Heart right ventricle (tissue), 16 donors: ENCODE results near the gene DBF4. TPM values are rescaled to one million over a fixed set of nuclear protein-coding genes. Genes with fewer than 3 reads are reported as not detected.

Source experiments
- ATAC-seq, 8 donors: fragments of 200-7000 bp; cut with Tn5 transposase; one replicate each; pipeline ENCODE4 v1.9.1; 2020; ENCODE audit warnings: mild to moderate bottlenecking in 8 of 8, moderate library complexity in 8 of 8, moderate number of reproducible peaks in 1 of 8
- DNase-seq, 2 donors: peaks; one replicate each; pipeline ENCODE4 v3.0.0-alpha.2; 2020
- H3K27ac ChIP-seq, 10 donors: fragments of 200-600 bp; sonication (generic) in 2 of 10; one replicate each; pipeline versions ENCODE4 v1.5.0 to v1.8.0; 2020 to 2022; ENCODE audit warnings: mild to moderate bottlenecking in 3 of 10
- H3K27me3 ChIP-seq, 7 donors: fragments of 200-600 bp; one replicate each; pipeline ENCODE4 v1.8.0; 2021 to 2022; ENCODE audit warnings: mild to moderate bottlenecking in 2 of 7
- H3K36me3 ChIP-seq, 9 donors: fragments of 200-600 bp; sonication (generic) in 1 of 9; one replicate each; pipeline versions ENCODE4 v1.5.0 to v1.8.0; 2020 to 2022; ENCODE audit warnings: mild to moderate bottlenecking in 2 of 9
- H3K4me1 ChIP-seq, 9 donors: fragments of 200-600 bp; sonication (generic) in 1 of 9; one replicate each; pipeline versions ENCODE4 v1.5.0 to v1.8.0; 2020 to 2022; ENCODE audit warnings: mild to moderate bottlenecking in 4 of 9
- H3K4me3 ChIP-seq, 10 donors: fragments of 200-600 bp; sonication (generic) in 2 of 10; one replicate each; pipeline versions ENCODE4 v1.5.0 to v1.8.0; 2020 to 2022; ENCODE audit warnings: mild to moderate bottlenecking in 7 of 10, moderate library complexity in 2 of 10
- H3K9me3 ChIP-seq, 11 donors: fragments of 200-600 bp in 10 of 11; sonication (generic) in 2 of 11; one replicate each; pipeline versions ENCODE4 v1.5.0 to v1.8.0; 2013 to 2022; ENCODE audit warnings: mild to moderate bottlenecking in 2 of 11, control low read depth in 1 of 11, moderate library complexity in 1 of 11
- WGBS, 2 donors: extraction: QIAGEN DNeasy Blood & Tissue Kit; methylation state at CpG; one replicate each; pipeline ENCODE4 v1.1.7; 2013; ENCODE audit warnings: inconsistent platforms in 1 of 2; 5-methylcytosine and 5-hydroxymethylcytosine counted together
- intact Hi-C, 10 donors: fragments of 100-400 bp; cut with DNase I; formaldehyde crosslinking; loops; one replicate each; pipeline versions ENCODE4 v1.11.1 to v1.14.2; 2022
- polyA plus RNA-seq, 2 donors: library from polyadenylated mRNA; stranded (reverse); fragments of 200-250 nt; gene quantifications; one replicate each; pipeline ENCODE4 v1.2.3, GENCODE V29; 2013
- total RNA-seq, 10 donors: library from RNA; stranded (reverse); fragmentation: NEBNext Ultra II Directional in 3 of 10; extraction: Animal tissue kit (Norgen Biotek cat#: 25700) in 3 of 10; gene quantifications; one replicate each; pipeline versions ENCODE4 v1.2.1 to v1.2.4, GENCODE V29; 2021 to 2023
- TF ChIP-seq, protein P1 (sequence below), 9 donors: fragments of 200-600 bp; sonication (generic) in 2 of 9; IDR thresholded peaks; one replicate each; pipeline versions ENCODE4 v1.5.0 to v1.8.0; 2021 to 2022; ENCODE audit warnings: antibody characterized with exemption in 9 of 9, mild to moderate bottlenecking in 5 of 9, moderate library complexity in 1 of 9
- donor health status: Arrhythmogenic right ventricular cardiomyopathy.
- donor health status: ischemic (EF 13 %, LVEDD 7.1; RV severe dilation, severe dysfunction).
- donor health status: healthy with polysubstance abuse.
- donor health status: DM: no; HTN: yes; CAD: no.
- donor health status: DM: no; HTN: no; CAD: no.
- donor health status: ischemic (EF 25% LVEDD 6.9; RV normal size, moderate dysfunction).
- donor health status: ischemic (EF 25% LVEDD 5.7; RV mildly dilated, moderate dysfunction).
- donor health status: healthy.
- donor health status: DM: yes; HTN: yes; CAD: no.
- donor health status: Ischemic cardiomyopathy.
- donor health status: ischemic (EF 35%, LVEDD 5.7; RV mildly dilated, moderate dysfunction).
- donor health status: nonischemic (EF 11% LVEDD 7.7; RV severe dilation, severe dysfunction).
- donor health status: DM: yes; HTN: yes; CAD: no.
- donor health status: PGD.
- donor health status: ischemic (EF 29% LVEDD 5.4; RV normal size, mild dysfunction).
- donor health status: nonischemic (EF 23%, LVEDD 6.1; RV moderate dilation, normal function).

DBF4 gene
- total and polyA plus RNA-seq, 12 donors: 1.2 to 5.2 (median 1.9) TPM

- H3K4me3 ChIP-seq: peak overlapping the region; percentile 52 to 93 (median 78)
- no peaks in the 10 kb centered on the region for H3K9me3 ChIP-seq
- ATAC-seq: no peak
- H3K4me1 ChIP-seq: peaks cover 0 to 19% (median 11%) of the 10 kb centered on the region in 9 donors
- DNase-seq: no peak
- H3K27ac ChIP-seq: peak overlapping the region in 5 of 10 donors; percentile 6 to 44 (median 13)
- peaks cover 0 to 26% (median 0%) of the 10 kb centered on the region in 7 donors for H3K27me3 ChIP-seq
- intact Hi-C loops: loop anchor here in 1 of 10 donors (10.0 kb wide), 1 partner anchor 181 kb away; no protein-coding TSS in a partner anchor
- 10% methylated on average over 9 of the region's 9 CpGs for WGBS, 2 donors
- no peaks in the 10 kb centered on the region for H3K36me3 ChIP-seq
- TF ChIP-seq, protein P1, sequence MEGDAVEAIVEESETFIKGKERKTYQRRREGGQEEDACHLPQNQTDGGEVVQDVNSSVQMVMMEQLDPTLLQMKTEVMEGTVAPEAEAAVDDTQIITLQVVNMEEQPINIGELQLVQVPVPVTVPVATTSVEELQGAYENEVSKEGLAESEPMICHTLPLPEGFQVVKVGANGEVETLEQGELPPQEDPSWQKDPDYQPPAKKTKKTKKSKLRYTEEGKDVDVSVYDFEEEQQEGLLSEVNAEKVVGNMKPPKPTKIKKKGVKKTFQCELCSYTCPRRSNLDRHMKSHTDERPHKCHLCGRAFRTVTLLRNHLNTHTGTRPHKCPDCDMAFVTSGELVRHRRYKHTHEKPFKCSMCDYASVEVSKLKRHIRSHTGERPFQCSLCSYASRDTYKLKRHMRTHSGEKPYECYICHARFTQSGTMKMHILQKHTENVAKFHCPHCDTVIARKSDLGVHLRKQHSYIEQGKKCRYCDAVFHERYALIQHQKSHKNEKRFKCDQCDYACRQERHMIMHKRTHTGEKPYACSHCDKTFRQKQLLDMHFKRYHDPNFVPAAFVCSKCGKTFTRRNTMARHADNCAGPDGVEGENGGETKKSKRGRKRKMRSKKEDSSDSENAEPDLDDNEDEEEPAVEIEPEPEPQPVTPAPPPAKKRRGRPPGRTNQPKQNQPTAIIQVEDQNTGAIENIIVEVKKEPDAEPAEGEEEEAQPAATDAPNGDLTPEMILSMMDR (IDR thresholded peaks at IDR 0.05): no peak
Measured at GRCh38 chr7:87933605-87933952, 57.3 kb downstream of the DBF4 start.

DNA sequence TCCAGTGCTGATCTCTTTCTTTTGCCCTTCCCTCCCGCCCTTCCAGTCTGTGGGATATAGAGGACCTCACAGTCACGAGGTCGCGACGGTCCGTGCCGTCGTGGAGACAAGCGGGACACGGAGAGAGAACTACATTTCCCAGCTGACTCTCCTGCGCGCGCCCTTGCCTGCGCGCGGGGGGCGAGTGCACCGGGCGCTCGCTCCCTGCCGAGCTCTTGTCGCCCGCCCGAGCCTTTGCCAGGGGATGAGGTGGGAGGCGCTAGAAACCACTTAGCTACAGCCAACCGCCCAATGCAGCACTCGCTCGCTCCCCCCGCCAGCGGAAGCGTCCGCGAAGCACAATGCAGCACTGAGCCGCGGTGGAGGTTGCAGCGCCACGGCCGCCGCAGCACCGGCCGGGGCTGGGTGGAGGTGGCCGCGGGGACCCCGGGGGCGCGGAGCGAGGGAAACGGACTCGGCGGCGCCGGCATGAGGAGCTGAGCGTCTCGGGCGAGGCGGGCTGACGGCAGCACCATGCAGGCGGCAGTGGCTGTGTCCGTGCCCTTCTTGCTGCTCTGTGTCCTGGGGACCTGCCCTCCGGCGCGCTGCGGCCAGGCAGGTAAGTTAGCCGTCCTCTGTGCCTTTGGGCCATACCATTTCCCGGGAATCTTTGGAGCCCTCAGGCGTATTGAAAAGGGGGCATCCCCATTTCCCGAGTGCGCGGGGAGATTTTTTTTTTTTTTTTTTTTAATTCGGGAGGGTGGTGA is 57.8 kb downstream of the DBF4 start, which contains the start of gene ADAM22:
TSS of gene ADAM22 (plus strand) at position 299 of the 746 bp plus-strand sequence. CDS start at position 514, 215 bp downstream.
- intact Hi-C loops: loop anchor here in 1 of 10 donors (10.0 kb wide), 1 partner anchor 181 kb away; no protein-coding TSS in a partner anchor
- Histone ChIP-seq H3K36me3 (no peaks in the 10 kb centered on the region), H3K4me3 (peak within 1 kb of the TSS; percentile 52 to 93 (median 78)), H3K4me1 (peaks cover 0 to 19% (median 11%) of the 10 kb centered on the region in 9 donors), H3K9me3 (no peaks in the 10 kb centered on the region), H3K27ac (peak within 1 kb of the TSS in 8 of 10 donors; percentile 6 to 56 (median 37)), H3K27me3 (peaks cover 0 to 26% (median 0%) of the 10 kb centered on the region in 7 donors)
- ATAC-seq (peak; percentile 97 to 100 (median 99)), DNase-seq (peak; percentile 83 to 89)
- TF ChIP-seq, protein P1 (IDR thresholded peaks at IDR 0.05): peak in 2 of 9 donors; percentile 25 to 33
- WGBS, 2 donors: 0% methylated on average over 70 of the region's 70 CpGs

GRCh38 chr7:87934699-87935383 is 58.5 kb downstream of the DBF4 start:
- intact Hi-C loops: loop anchor here in 1 of 10 donors (10.0 kb wide), 1 partner anchor 180 kb away; no protein-coding TSS in a partner anchor
- ATAC-seq (peak in 4 of 8 donors; percentile 18 to 30 (median 20)), DNase-seq (no peak)
- H3K27ac ChIP-seq: peak overlapping the region in 3 of 10 donors; percentile 34 to 44 (median 40)
- TF ChIP-seq, protein P1 (IDR thresholded peaks at IDR 0.05): no peak
- 1 to 4% methylated on average over 44 to 47 of the region's 47 CpGs for WGBS, 2 donors
- no peaks in the 10 kb centered on the region for H3K36me3 ChIP-seq
- H3K27me3 ChIP-seq: peaks cover 0 to 26% (median 0%) of the 10 kb centered on the region in 7 donors
- peaks cover 0 to 19% (median 11%) of the 10 kb centered on the region in 9 donors for H3K4me1 ChIP-seq
- H3K9me3 ChIP-seq: no peaks in the 10 kb centered on the region
- H3K4me3 ChIP-seq: peak overlapping the region; percentile 52 to 93 (median 78)

GRCh38 chr7:87935384-87935706 is 59.1 kb downstream of the DBF4 start:
- Histone ChIP-seq H3K27me3 (peaks cover 0 to 26% (median 0%) of the 10 kb centered on the region in 7 donors), H3K4me3 (peak overlapping the region in 9 of 10 donors; percentile 52 to 93 (median 77)), H3K36me3 (no peaks in the 10 kb centered on the region), H3K9me3 (no peaks in the 10 kb centered on the region), H3K27ac (no peak overlapping the region), H3K4me1 (peaks cover 0 to 19% (median 11%) of the 10 kb centered on the region in 9 donors)
- WGBS, 2 donors: 51 to 54% methylated on average over 8 of the region's 8 CpGs
- TF ChIP-seq, protein P1 (IDR thresholded peaks at IDR 0.05): no peak
- intact Hi-C loops: loop anchor here in 1 of 10 donors (10.0 kb wide), 1 partner anchor 179 kb away; no protein-coding TSS in a partner anchor
- no peak for DNase-seq
- ATAC-seq: no peak
